HG02678 (cell line): Measurements from ENCODE around the gene C6orf136.

ENCODE experiments used
- ATAC-seq: cut with Tn5 transposase; IDR thresholded peaks from one replicate; pipeline ENCODE4 v1.9.1; 2021; ENCODE audit warnings: mild to moderate bottlenecking, moderate library complexity; ENCODE audit not compliant: unreplicated experiment

C6orf136 gene

DNA sequence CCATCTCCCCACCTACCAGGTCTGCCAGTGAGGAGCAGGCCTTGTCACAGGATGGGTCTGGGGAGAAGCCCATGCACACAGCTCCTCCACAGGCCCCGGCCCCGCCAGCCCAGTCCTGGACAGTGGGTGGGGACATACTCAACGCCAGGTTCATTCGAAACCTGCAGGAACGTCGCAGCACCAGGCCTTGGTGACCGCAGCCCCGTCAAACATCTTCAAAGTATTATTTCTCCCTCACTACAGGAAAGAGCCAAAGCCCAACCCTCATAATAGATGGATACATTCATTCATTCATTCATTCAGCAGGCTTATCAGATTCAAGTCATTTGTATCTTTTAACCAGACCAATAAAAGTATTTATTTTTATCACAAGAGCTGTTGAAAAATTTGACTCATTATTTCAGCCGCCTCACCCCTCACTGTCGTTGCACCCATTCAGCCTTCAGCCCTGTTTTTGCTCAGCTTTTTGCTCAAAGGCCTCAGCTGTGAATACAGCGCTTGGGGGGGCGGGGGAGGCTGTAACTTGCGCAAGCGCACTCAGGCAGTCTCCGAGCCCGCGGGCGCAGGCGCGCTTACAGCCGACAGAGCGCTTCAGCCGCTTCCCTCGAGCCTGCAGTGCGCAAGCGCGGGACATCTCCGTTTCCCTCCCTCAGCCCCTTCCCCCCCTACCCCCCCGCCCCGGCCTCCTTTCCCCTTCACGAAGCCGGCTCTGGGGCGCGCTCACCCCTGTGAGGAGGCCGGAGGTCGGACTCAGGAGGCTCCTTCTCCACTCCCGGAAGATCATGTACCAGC lies at the start of gene C6orf136:
Gene C6orf136 (plus strand): TSS at position 684 of the 792 bp plus-strand sequence. CDS start 99 bp downstream, at position 783.
- ATAC-seq = peak; percentile 55

- ATAC-seq = peak; percentile 56
Observed at GRCh38 chr6:30597315-30598144, 49.4 kb upstream of the C6orf136 start.

DNA sequence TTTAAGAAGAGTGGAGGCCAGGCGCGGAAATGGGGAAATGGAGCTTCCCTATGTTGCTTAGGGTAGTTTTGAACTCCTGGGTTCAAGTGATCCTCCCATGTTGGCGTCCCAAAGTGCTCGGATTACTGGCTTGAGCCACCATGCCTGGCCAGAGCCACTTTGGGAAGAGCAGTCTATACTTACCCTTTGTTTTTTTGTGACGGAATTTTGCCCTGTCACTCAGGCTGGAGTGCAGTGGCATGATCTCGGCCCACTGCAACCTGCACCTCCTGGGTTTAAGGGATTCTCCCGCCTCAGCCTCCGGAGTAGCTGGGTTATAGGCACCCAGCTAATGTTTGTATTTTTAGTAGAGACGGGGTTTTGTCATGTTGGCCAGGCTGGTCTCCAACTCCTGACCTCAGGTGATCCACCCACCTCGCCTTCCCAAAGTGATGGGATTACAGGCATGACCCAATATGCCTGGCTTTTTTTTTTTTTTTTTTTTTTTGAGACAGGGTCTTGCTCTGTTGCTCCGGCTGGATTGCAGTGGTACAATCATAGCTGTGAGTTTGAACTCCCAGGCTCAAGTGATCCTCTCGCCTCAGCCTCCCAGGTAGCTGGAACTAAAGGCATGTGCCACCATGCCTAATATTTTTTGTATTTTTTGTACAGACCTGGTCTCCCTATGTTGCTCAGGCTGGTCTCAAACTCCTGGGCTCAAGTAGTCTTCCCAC lies 47.9 kb upstream of the C6orf136 start:
- no peak for ATAC-seq

- ATAC-seq = no peak
Observed at GRCh38 chr6:30599625-30600324, 47.2 kb upstream of the C6orf136 start.

- no peak for ATAC-seq
Observed at GRCh38 chr6:30600451-30600961, 46.4 kb upstream of the C6orf136 start.

DNA sequence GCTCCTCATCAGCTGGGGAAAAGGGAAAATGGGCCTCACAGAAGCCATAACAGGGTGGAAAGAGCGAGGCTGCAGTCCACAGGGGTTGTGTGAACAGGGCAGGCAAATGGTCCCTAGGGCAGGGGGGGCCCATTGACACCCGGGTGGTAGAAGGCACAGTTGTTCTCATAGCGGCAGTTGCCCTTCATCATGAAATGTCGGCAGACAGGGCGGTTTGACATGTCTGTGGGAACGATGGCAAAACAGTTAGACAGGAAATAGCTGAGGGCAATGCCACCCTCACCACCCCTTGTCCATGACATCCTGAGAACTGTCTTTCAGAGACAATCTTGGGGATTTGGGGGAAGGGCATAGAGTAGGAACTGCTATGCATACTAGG lies 45.5 kb upstream of the C6orf136 start:
- no peak for ATAC-seq

DNA sequence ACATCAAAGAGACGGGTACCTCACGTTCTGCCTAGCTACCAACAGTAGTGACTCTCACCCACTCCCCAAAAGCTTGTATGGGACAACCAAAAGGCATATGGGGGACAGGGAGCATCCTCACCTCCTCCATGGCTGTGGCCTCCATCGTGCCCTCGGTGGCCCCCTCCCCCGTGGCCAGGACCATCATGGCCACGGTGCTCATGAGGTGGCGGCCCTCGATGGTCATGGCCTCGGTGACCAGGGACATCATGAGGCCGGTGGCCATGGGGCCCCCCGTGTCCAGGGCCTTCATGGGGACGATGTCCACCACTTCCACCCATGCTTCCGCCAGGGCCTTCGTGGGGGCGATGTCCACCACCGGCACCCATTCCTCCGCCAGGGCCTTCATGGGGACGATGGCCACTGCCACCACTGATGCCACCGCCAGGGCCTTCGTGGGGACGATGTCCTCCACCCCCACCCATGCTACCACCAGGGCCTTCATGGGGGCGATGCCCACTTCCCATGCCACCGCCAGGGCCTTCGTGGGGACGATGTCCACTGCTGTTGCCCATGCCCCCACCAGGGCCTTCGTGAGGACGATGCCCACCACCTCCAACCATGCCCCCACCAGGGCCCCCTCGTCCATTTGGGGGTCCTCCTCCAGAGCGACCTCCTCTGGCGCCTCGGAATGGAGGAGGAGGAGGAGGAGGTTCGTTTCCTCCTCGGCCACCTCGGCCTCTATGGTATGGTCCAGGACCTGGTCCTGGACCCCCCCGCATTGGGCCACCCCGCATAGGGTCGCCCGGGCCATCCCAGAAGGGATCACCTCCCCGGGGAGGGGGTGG lies 44.9 kb upstream of the C6orf136 start:
- no peak for ATAC-seq

DNA sequence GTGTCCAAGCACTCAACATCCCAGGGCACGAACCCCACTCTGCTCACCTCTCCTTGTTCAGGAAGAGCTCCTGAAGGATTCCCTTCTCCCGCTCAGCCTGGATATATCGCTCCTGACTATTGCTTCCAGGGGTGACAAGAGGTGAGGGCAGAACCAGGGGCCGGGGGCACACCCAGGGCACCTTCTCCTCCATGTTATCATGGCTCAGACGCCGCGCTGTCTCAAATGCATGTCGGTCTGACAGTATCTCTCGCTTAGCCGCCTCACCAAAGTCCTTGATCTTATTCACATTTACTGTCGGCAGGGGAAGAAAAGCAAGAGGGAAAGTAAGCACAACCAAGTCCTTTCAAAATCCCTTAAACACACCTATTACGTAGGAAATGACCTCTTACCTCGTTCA lies 43.0 kb upstream of the C6orf136 start:
- ATAC-seq = no peak

DNA sequence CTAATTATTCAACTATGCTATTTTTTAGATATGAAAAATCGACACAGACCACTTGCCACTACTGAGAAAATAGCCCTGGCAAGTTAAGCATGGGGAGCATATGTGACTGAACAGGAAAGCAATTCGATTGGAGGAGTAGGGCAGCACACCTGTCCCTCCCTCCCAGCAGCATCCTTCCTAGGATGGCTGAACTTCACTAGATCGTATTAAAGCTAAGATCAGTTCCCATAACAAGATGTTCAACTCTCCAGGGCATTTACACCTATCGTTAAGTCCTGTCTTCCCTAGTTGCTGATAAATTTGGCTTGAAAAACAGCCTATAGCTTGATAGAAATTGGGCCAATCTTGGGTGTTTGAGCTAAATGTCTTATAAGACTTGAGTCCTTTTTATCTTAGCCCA lies 36.9 kb upstream of the C6orf136 start:
- ATAC-seq = no peak

GRCh38 chr6:30611150-30611855 lies 35.6 kb upstream of the C6orf136 start:
- no peak for ATAC-seq

DNA sequence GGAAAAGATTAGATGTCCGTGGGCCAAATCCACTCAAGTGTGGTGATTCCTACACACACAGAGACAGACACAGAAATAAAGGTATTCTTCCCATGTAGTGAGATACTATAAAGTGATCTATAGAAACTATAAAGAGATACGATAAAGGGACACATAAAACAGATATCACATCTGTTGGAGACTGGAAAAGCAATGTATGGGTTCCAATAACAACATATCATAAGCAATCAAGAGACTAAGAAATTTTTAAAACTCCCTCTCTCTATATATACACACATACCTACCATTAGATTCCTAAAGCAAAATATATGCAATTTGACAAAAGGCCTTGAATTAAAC lies 35.1 kb upstream of the C6orf136 start:
- no peak for ATAC-seq

DNA sequence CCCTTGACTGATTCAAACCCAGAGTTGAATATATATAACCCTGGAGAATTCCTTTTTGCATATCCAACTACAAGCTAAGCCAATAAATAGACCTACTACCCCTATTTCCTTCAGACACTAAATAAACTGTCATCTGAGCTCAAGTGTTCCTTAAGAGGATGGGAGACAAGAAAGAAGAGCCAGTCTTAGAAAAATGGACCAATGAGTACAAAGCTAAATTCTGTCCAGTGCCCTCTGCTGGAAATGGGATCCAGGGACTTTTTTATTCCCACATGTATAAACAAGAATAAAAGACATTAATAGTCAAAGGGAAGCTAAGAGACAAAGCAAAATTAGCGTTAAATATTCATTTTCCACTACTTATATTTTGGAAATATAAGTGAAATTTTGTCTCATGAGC lies 34.7 kb upstream of the C6orf136 start:
- ATAC-seq = no peak

DNA sequence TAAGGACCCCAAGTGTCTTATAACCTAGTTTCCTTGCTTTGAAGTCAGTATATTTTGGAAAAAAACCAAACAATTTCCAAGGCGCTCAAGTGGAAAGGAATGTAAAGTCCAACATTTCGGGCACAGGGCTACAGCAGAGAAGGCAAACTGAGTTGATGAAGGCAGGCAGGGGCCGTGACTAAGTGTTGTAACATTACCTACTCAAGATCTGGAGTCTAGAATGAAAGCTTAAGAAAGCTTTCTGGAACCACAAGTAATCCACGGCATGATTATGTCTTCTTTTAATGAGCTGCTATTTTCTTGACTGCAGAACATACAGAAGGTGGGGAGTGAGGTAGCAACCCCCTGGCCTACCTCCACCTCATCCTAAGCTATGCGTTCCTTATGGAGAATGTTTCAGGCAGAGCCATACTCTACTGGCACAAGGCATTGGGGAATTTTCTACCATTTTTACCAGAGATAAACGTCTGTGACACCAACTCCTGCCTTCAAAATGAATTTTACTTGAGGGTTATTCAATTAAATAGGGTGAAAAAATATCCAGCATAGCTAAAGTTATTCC lies 34.2 kb upstream of the C6orf136 start:
- ATAC-seq = no peak

DNA sequence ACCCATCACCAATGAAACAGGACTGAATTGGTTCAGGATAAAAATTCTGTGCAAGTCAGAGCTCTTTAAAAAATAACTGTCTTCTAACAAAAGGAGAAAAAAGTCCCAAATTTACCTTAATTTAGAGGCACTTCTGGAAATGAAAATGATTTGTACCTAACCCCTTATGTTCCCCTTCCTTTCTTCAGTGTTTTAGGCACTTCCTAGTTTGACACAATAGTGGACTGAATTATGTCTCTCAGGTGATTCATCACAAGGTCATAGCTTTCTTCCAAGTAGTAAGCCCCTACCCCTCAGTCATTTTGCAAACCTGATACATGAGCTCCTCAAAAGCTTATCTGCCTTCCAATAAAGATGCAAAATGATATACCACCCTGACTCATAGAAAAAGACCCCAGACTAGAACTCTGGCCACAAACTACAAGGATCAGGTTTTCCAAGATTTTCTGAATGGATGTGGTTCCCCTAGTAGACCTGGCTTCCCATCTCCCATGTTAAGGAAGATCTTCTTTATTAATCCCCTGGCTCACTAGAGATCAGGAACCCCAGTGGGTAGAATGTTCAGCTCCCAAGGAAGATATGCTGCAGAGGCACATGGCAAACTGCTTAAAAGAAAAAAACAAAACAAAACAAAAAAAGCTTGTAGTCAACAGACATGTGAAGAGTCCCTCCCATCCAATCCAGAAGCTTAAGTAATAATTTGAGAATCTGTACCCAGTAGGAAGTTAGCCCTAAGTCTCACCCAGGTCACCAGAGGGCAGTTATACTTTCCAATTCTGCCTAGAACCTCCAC lies 33.5 kb upstream of the C6orf136 start:
- ATAC-seq = no peak

DNA sequence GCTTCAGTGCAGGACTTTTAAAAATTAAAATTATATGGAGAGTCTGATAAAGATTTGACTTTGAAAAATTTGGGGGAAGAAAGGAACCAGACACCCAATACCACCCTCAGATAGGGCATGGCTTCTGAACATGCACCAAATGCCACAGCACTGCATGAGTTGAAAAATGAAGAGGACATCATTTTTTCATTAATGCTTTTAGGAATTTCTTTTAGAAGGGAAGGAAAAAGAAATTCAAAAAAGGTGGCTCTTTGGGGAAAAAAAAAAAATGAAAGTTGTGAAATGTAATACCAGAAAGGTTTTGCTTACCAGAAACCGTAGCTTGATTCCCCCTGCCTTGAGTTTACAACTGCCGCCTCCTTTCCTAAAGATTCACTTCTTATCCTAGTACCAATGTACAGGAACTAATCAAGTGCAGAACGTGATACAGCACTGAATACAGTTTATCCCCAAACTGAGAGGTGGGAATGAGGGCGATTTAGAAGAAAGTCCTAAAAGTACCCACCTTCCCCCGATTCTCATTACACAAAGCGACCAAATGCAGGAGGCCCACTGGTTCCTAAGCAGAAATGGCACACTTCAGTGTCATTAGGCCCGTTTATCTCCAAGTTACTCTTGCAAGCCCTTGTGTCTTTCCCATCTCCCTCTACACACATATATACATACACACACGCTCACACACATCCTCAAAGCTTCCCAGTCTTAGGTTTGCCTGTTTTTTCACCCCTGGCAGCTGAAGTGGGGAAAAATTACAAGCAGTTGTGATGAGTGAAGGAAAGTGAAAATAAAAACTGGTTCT lies 32.7 kb upstream of the C6orf136 start:
- no peak for ATAC-seq

DNA sequence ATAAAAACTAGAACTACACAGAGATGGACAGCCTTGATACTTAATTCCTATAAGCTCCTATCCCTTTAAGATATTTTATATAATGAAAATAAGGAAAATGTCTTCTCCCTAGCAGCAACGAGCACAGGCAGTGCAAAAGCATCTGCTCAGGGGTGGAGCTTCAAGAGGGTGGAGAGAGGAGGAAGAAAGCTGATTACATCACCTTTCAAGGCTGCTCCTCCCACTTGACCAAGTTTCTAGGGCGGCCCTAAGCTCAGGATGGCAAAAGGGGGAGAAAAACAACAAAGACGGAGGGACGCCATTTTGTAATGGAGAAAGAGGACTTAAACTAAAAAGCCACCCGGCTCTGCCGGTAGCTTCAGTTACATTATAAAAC lies 32.1 kb upstream of the C6orf136 start:
- peak; percentile 39 for ATAC-seq

DNA sequence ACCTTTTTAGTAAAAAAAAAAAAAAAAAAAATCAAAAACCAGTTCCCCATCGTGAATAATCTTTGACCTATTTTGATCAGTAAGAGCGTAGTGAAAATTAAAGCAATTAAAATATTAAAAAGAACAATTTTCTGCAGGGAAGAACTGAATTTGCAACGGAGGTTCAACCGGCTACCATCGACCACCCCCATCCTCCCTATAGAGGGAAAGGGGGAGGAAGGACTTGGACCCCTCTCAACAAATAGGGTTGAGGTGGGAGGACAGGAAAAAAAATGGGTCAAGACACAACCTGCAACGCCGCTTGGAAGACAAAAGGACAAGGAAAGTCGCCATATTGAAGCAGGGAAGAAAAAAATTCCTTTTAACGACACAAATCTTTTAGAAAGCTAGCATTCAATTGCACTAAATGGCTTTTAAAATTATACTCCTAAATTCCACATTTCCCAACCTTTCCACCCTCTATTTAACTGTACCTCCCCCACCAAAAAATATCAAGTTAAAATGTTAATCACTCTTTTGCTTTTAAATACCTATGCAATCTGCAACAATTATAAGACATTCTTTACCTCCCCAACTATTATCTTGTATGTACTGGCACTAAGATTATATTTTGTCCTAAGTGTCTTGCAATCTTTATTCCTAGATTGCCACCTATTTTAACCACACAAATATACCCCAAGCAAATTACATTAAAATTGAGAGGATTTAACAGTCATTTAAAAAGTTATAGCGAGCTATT lies 31.5 kb upstream of the C6orf136 start:
- ATAC-seq = no peak
